WTC11 (cell line): ENCODE measurements around the gene DENND1B. TPM values are rescaled to one million over a fixed set of nuclear protein-coding genes. Genes with fewer than 3 reads are reported as not detected.

ENCODE experiments used
- ATAC-seq: fragments of 200-7000 bp; cut with Tn5 transposase; 2 replicates; pipeline ENCODE4 v1.10.0; 2021; ENCODE audit warnings: mild to moderate bottlenecking, moderate library complexity
- CTCF ChIA-PET: fragments of 300-600 bp; sonication (Branson Sonifier 250); formaldehyde crosslinking; loops from one replicate; lab custom pipeline; 2021; ENCODE audit warnings: antibody characterized with exemption; lab: Charles Lee
- POLR2A ChIA-PET: fragments of 350-600 bp; sonication (Branson Sonifier 250); formaldehyde crosslinking; loops from one replicate; lab custom pipeline; 2021; ENCODE audit warnings: antibody characterized with exemption; lab: Charles Lee
- DNase-seq: peaks from one replicate; pipeline ENCODE4 v3.0.0; 2021; ENCODE audit warnings: low spot score
- H3K27ac Mint-ChIP-seq: 2 replicates; pipeline ENCODE4 v1.8.0; 2021; ENCODE audit warnings: mixed read lengths
- H3K27me3 Mint-ChIP-seq: 2 replicates; pipeline ENCODE4 v1.8.0; 2021; ENCODE audit warnings: low read depth, mild to moderate bottlenecking, moderate library complexity, mixed read lengths
- H3K36me3 Mint-ChIP-seq: 2 replicates; pipeline ENCODE4 v1.8.0; 2021; ENCODE audit warnings: mixed read lengths
- H3K4me1 Mint-ChIP-seq: 2 replicates; pipeline ENCODE4 v1.8.0; 2022; ENCODE audit warnings: mixed read lengths
- H3K4me3 Mint-ChIP-seq: 2 replicates; pipeline ENCODE4 v1.8.0; 2021; ENCODE audit warnings: mild to moderate bottlenecking, moderate library complexity, mixed read lengths
- H3K9me3 Mint-ChIP-seq: 2 replicates; pipeline ENCODE4 v1.8.0; 2021; ENCODE audit warnings: mixed read lengths
- CDX4 ChIP-seq: fragments of 250-450 bp; sonication (Bioruptor Pico); IDR thresholded peaks from 2 replicates; pipeline ENCODE4 v1.9.0; 2021; ENCODE audit warnings: moderate library complexity, mild to moderate bottlenecking, inconsistent platforms, borderline replicate concordance
- HMGA2 ChIP-seq: fragments of 250-450 bp; sonication (Bioruptor Pico); IDR thresholded peaks from 2 replicates; pipeline ENCODE4 v1.4.0; 2021; ENCODE audit warnings: mild to moderate bottlenecking, moderate library complexity
- MYBL2 ChIP-seq: sonication (generic); formaldehyde crosslinking; IDR thresholded peaks from 2 replicates; pipeline ENCODE4 v1.8.1; 2023; ENCODE audit warnings: mild to moderate bottlenecking, moderate library complexity, missing genetic modification reagents
- NFE2L1 ChIP-seq: sonication (generic); formaldehyde crosslinking; IDR thresholded peaks from 2 replicates; pipeline ENCODE4 v1.8.1; 2023; ENCODE audit warnings: missing genetic modification reagents
- NR1H2 ChIP-seq: sonication (generic); formaldehyde crosslinking; IDR thresholded peaks from 2 replicates; pipeline ENCODE4 v1.9.0; 2021; ENCODE audit warnings: mild to moderate bottlenecking, moderate library complexity, missing genetic modification reagents
- NR2C2 ChIP-seq: sonication (generic); formaldehyde crosslinking; IDR thresholded peaks from 2 replicates; pipeline ENCODE4 v1.8.0; 2022; ENCODE audit warnings: mild to moderate bottlenecking, missing genetic modification reagents
- PRDM15 ChIP-seq: sonication (generic); formaldehyde crosslinking; IDR thresholded peaks from 2 replicates; pipeline ENCODE4 v1.8.0; 2022; ENCODE audit warnings: missing genetic modification reagents
- PREB ChIP-seq: sonication (generic); formaldehyde crosslinking; IDR thresholded peaks from 2 replicates; pipeline ENCODE4 v1.8.1; 2022; ENCODE audit warnings: mild to moderate bottlenecking, missing genetic modification reagents, moderate library complexity, borderline replicate concordance
- ZNF232 ChIP-seq: sonication (generic); formaldehyde crosslinking; IDR thresholded peaks from 2 replicates; pipeline ENCODE4 v1.8.0; 2022; ENCODE audit warnings: mild to moderate bottlenecking, missing genetic modification reagents
- ZNF317 ChIP-seq: sonication (generic); formaldehyde crosslinking; IDR thresholded peaks from 2 replicates; pipeline ENCODE4 v1.8.1; 2023; ENCODE audit warnings: low read depth, mild to moderate bottlenecking, moderate library complexity, missing genetic modification reagents, borderline replicate concordance
- total RNA-seq: library from RNA; stranded (reverse); gene quantifications from 3 replicates; pipeline ENCODE4 v1.2.3, GENCODE V29; 2021
- TF ChIP-seq, protein P1 (sequence below): sonication (generic); formaldehyde crosslinking; IDR thresholded peaks from 2 replicates; pipeline ENCODE4 v1.8.1; 2023; ENCODE audit warnings: mild to moderate bottlenecking, missing genetic modification reagents, borderline replicate concordance
- TF ChIP-seq, protein P2 (sequence below): fragments of 250-450 bp; sonication (Bioruptor Pico); IDR thresholded peaks from 2 replicates; pipeline ENCODE4 v1.9.0; 2021; ENCODE audit warnings: mild to moderate bottlenecking
- TF ChIP-seq, protein P3 (sequence below): sonication (generic); formaldehyde crosslinking; IDR thresholded peaks from 2 replicates; pipeline ENCODE4 v1.8.1; 2023; ENCODE audit warnings: mild to moderate bottlenecking, moderate library complexity, missing genetic modification reagents
- TF ChIP-seq, protein P4 (sequence below): sonication (generic); formaldehyde crosslinking; IDR thresholded peaks from 2 replicates; pipeline ENCODE4 v1.8.0; 2022; ENCODE audit warnings: mild to moderate bottlenecking, missing genetic modification reagents
- TF ChIP-seq, protein P5 (sequence below): fragments of 250-450 bp; sonication (Bioruptor Pico); IDR thresholded peaks from 2 replicates; pipeline ENCODE4 v2.1.2; 2022; ENCODE audit warnings: mild to moderate bottlenecking, moderate library complexity

Gene DENND1B
- total RNA-seq, 1 experiment from 2014 or later = 4.3 TPM

GRCh38 chr1:197486946-197487345 is 288.3 kb downstream of the DENND1B start:
- H3K9me3 Mint-ChIP-seq = no peaks in the 10 kb centered on the region
- CTCF ChIA-PET = no interaction called here
- no peaks in the 10 kb centered on the region for H3K27me3 Mint-ChIP-seq
- H3K36me3 Mint-ChIP-seq = no peaks in the 10 kb centered on the region
- POLR2A ChIA-PET = no interaction called here
- TF ChIP-seq, protein P1, sequence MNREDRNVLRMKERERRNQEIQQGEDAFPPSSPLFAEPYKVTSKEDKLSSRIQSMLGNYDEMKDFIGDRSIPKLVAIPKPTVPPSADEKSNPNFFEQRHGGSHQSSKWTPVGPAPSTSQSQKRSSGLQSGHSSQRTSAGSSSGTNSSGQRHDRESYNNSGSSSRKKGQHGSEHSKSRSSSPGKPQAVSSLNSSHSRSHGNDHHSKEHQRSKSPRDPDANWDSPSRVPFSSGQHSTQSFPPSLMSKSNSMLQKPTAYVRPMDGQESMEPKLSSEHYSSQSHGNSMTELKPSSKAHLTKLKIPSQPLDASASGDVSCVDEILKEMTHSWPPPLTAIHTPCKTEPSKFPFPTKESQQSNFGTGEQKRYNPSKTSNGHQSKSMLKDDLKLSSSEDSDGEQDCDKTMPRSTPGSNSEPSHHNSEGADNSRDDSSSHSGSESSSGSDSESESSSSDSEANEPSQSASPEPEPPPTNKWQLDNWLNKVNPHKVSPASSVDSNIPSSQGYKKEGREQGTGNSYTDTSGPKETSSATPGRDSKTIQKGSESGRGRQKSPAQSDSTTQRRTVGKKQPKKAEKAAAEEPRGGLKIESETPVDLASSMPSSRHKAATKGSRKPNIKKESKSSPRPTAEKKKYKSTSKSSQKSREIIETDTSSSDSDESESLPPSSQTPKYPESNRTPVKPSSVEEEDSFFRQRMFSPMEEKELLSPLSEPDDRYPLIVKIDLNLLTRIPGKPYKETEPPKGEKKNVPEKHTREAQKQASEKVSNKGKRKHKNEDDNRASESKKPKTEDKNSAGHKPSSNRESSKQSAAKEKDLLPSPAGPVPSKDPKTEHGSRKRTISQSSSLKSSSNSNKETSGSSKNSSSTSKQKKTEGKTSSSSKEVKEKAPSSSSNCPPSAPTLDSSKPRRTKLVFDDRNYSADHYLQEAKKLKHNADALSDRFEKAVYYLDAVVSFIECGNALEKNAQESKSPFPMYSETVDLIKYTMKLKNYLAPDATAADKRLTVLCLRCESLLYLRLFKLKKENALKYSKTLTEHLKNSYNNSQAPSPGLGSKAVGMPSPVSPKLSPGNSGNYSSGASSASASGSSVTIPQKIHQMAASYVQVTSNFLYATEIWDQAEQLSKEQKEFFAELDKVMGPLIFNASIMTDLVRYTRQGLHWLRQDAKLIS (CRISPR knock-in tag) = no peak
- TF ChIP-seq, protein P2, sequence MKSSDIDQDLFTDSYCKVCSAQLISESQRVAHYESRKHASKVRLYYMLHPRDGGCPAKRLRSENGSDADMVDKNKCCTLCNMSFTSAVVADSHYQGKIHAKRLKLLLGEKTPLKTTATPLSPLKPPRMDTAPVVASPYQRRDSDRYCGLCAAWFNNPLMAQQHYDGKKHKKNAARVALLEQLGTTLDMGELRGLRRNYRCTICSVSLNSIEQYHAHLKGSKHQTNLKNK = no peak
- no peak for TF ChIP-seq NR2C2 (CRISPR knock-in tag)
- TF ChIP-seq CDX4 (CRISPR knock-in tag) = no peak
- no peak for TF ChIP-seq NFE2L1 (CRISPR knock-in tag)
- no peak for TF ChIP-seq ZNF232 (CRISPR knock-in tag)
- DNase-seq (no peak), ATAC-seq (no peak)
- 0 out of 2 replicates have a peak, but pooled peaks cover 2% of the 10 kb centered on the region for H3K4me1 Mint-ChIP-seq
- no peak overlapping the region for H3K27ac Mint-ChIP-seq
- no peak overlapping the region for H3K4me3 Mint-ChIP-seq

- H3K36me3 Mint-ChIP-seq = no peaks in the 10 kb centered on the region
- no peaks in the 10 kb centered on the region for H3K9me3 Mint-ChIP-seq
- no peaks in the 10 kb centered on the region for H3K27me3 Mint-ChIP-seq
- no peak for TF ChIP-seq NFE2L1 (CRISPR knock-in tag)
- TF ChIP-seq PREB = no peak
- TF ChIP-seq, protein P3, sequence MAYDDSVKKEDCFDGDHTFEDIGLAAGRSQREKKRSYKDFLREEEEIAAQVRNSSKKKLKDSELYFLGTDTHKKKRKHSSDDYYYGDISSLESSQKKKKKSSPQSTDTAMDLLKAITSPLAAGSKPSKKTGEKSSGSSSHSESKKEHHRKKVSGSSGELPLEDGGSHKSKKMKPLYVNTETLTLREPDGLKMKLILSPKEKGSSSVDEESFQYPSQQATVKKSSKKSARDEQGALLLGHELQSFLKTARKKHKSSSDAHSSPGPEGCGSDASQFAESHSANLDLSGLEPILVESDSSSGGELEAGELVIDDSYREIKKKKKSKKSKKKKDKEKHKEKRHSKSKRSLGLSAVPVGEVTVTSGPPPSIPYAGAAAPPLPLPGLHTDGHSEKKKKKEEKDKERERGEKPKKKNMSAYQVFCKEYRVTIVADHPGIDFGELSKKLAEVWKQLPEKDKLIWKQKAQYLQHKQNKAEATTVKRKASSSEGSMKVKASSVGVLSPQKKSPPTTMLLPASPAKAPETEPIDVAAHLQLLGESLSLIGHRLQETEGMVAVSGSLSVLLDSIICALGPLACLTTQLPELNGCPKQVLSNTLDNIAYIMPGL (CRISPR knock-in tag) = no peak
- no peak for ATAC-seq
- no peak overlapping the region for H3K27ac Mint-ChIP-seq
- DNase-seq = no peak
- H3K4me1 Mint-ChIP-seq = 0 out of 2 replicates have a peak, but pooled peaks cover 2% of the 10 kb centered on the region
- ChIA-PET POLR2A (interaction anchor here (1.0 kb wide), 1 partner anchor 13 kb away, joined by 6 read pairs; no protein-coding TSS in a partner anchor), CTCF (interaction anchor here (0.6 kb wide), 1 partner anchor 762 kb away, joined by 4 read pairs; no protein-coding TSS in a partner anchor)
- no peak overlapping the region for H3K4me3 Mint-ChIP-seq
Measured at GRCh38 chr1:197485790-197486189, 289.5 kb downstream of the DENND1B start.

GRCh38 chr1:197481101-197481500 is 294.2 kb downstream of the DENND1B start:
- POLR2A ChIA-PET = no interaction called here
- no peak overlapping the region for H3K4me3 Mint-ChIP-seq
- H3K27ac Mint-ChIP-seq = no peak overlapping the region
- no peaks in the 10 kb centered on the region for H3K9me3 Mint-ChIP-seq
- no peak for DNase-seq
- H3K27me3 Mint-ChIP-seq = no peaks in the 10 kb centered on the region; the same call in 1 of the 2 replicates
- CTCF ChIA-PET = interaction anchor here (1.2 kb wide), 1 partner anchor 81 kb away, joined by 3 read pairs; no protein-coding TSS in a partner anchor
- peak; percentile 55; the same call in 1 of the 2 replicates for ATAC-seq
- H3K36me3 Mint-ChIP-seq = no peaks in the 10 kb centered on the region
- 0 out of 2 replicates have a peak, but pooled peaks cover 6% of the 10 kb centered on the region for H3K4me1 Mint-ChIP-seq
- TF ChIP-seq, protein P4, sequence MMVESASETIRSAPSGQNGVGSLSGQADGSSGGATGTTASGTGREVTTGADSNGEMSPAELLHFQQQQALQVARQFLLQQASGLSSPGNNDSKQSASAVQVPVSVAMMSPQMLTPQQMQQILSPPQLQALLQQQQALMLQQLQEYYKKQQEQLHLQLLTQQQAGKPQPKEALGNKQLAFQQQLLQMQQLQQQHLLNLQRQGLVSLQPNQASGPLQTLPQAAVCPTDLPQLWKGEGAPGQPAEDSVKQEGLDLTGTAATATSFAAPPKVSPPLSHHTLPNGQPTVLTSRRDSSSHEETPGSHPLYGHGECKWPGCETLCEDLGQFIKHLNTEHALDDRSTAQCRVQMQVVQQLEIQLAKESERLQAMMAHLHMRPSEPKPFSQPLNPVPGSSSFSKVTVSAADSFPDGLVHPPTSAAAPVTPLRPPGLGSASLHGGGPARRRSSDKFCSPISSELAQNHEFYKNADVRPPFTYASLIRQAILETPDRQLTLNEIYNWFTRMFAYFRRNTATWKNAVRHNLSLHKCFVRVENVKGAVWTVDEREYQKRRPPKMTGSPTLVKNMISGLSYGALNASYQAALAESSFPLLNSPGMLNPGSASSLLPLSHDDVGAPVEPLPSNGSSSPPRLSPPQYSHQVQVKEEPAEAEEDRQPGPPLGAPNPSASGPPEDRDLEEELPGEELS (CRISPR knock-in tag) = no peak
- no peak for TF ChIP-seq NR1H2 (CRISPR knock-in tag)
- TF ChIP-seq, protein P5, sequence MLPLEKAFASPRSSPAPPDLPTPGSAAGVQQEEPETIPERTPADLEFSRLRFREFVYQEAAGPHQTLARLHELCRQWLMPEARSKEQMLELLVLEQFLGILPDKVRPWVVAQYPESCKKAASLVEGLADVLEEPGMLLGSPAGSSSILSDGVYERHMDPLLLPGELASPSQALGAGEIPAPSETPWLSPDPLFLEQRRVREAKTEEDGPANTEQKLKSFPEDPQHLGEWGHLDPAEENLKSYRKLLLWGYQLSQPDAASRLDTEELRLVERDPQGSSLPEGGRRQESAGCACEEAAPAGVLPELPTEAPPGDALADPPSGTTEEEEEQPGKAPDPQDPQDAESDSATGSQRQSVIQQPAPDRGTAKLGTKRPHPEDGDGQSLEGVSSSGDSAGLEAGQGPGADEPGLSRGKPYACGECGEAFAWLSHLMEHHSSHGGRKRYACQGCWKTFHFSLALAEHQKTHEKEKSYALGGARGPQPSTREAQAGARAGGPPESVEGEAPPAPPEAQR (CRISPR knock-in tag) = no peak
- TF ChIP-seq ZNF317 (CRISPR knock-in tag) = no peak
- no peak for TF ChIP-seq MYBL2 (CRISPR knock-in tag)
- TF ChIP-seq PRDM15 (CRISPR knock-in tag) = no peak
- no peak for TF ChIP-seq NFE2L1 (CRISPR knock-in tag)
- TF ChIP-seq HMGA2 = no peak
